Fibroblast of skin of right quadriceps (primary cell): ENCODE data around the gene CAPN5.

ENCODE experiments used
- DNase-seq: peaks from one replicate; pipeline ENCODE4 v3.0.0-alpha.2; 2013

CAPN5 gene

GRCh38 chr11:77138106-77138649, 71.4 kb downstream of the CAPN5 start:
- no peak for DNase-seq

GRCh38 chr11:77139201-77139600, 72.4 kb downstream of the CAPN5 start:
- DNase-seq: no peak

GRCh38 chr11:77140231-77140851, 73.6 kb downstream of the CAPN5 start:
- no peak for DNase-seq

GRCh38 chr11:77141034-77141433, 74.3 kb downstream of the CAPN5 start:
- DNase-seq: no peak

GRCh38 chr11:77141475-77141874, 74.7 kb downstream of the CAPN5 start:
- no peak for DNase-seq

- DNase-seq: no peak
Measured at GRCh38 chr11:77142091-77142975, 75.6 kb downstream of the CAPN5 start.

- DNase-seq: no peak
Measured at GRCh38 chr11:77143405-77144020, 76.7 kb downstream of the CAPN5 start.

- no peak for DNase-seq
Measured at GRCh38 chr11:77144196-77144856, 77.6 kb downstream of the CAPN5 start.

- DNase-seq: no peak
Measured at GRCh38 chr11:77144857-77145428, 78.2 kb downstream of the CAPN5 start.

- DNase-seq: no peak
Measured at GRCh38 chr11:77146261-77147035, 79.7 kb downstream of the CAPN5 start.

- no peak for DNase-seq
Measured at GRCh38 chr11:77147036-77147315, 80.2 kb downstream of the CAPN5 start.

- no peak for DNase-seq
Measured at GRCh38 chr11:77147668-77148321, 81.0 kb downstream of the CAPN5 start.

GRCh38 chr11:77148963-77149715, 82.4 kb downstream of the CAPN5 start:
- DNase-seq: no peak

GRCh38 chr11:77149716-77150392, 83.1 kb downstream of the CAPN5 start:
- no peak for DNase-seq

GRCh38 chr11:77150836-77151235, 84.1 kb downstream of the CAPN5 start:
- DNase-seq: no peak

- DNase-seq: no peak
Measured at GRCh38 chr11:77151804-77152509, 85.2 kb downstream of the CAPN5 start.

- DNase-seq: no peak
Measured at GRCh38 chr11:77152846-77153245, 86.1 kb downstream of the CAPN5 start.

- no peak for DNase-seq
Measured at GRCh38 chr11:77153276-77154185, 86.8 kb downstream of the CAPN5 start.
